H1 (cell line): Measurements from ENCODE around the gene MSI2. TPM values are rescaled to one million over a fixed set of nuclear protein-coding genes. Genes with fewer than 3 reads are reported as not detected.
A peak's percentile ranks its signal among the peaks of the same experiment; 100 is the strongest.

Source experiments
- CTCF ChIA-PET: fragments of 300-600 bp; sonication (Branson Sonifier 250); formaldehyde crosslinking; loops from one replicate; lab custom pipeline; 2021; ENCODE audit not compliant: partially characterized antibody; lab: Charles Lee
- POLR2A ChIA-PET: fragments of 300-600 bp; sonication (Branson Sonifier 250); formaldehyde crosslinking; loops from one replicate; lab custom pipeline; 2021; ENCODE audit warnings: inconsistent platforms; ENCODE audit not compliant: partially characterized antibody; lab: Charles Lee
- DNase-seq, 2 experiments: peaks; one replicate each; pipeline versions ENCODE4 v3.0.0 to v3.0.0-alpha.2; 2010 to 2022; ENCODE audit warnings: low spot score in 2 of 2, low read depth in 1 of 2, mixed read lengths in 1 of 2
- FAIRE-seq: peaks from 2 replicates; lab custom pipeline; 2011; peaks lifted over from hg19 to GRCh38; lab: Jason Lieb, UNC
- H2AFZ ChIP-seq: 2 replicates; pipeline ENCODE4 v1.8.1; 2012; ENCODE audit warnings: low read length, inconsistent platforms
- H2AK5ac ChIP-seq: 2 replicates; pipeline ENCODE4 v1.6.1; 2013; ENCODE audit warnings: low read depth, low read length
- H2BK120ac ChIP-seq: replicated peaks from 2 replicates; pipeline ENCODE3; 2013; ENCODE audit warnings: low read depth, low read length, inconsistent platforms
- H2BK12ac ChIP-seq: 2 replicates; pipeline ENCODE4 v1.6.1; 2013; ENCODE audit warnings: low read depth, low read length
- H2BK15ac ChIP-seq: 2 replicates; pipeline ENCODE4 v1.6.1; 2013; ENCODE audit warnings: low read length
- H2BK20ac ChIP-seq: 2 replicates; pipeline ENCODE4 v1.6.1; 2013; ENCODE audit warnings: low read length
- H2BK5ac ChIP-seq: 2 replicates; pipeline ENCODE4 v1.6.1; 2013; ENCODE audit warnings: low read depth, low read length
- H3K14ac ChIP-seq: 2 replicates; pipeline ENCODE4 v1.6.1; 2013; ENCODE audit warnings: inconsistent platforms; ENCODE audit not compliant: insufficient read length
- H3K18ac ChIP-seq: 2 replicates; pipeline ENCODE4 v1.6.1; 2013; ENCODE audit warnings: low read length; ENCODE audit errors: extremely low read depth
- H3K23ac ChIP-seq: 2 replicates; pipeline ENCODE4 v1.6.1; 2013; ENCODE audit warnings: inconsistent platforms; ENCODE audit not compliant: insufficient read length
- H3K23me2 ChIP-seq: 2 replicates; pipeline ENCODE4 v1.6.1; 2013; ENCODE audit warnings: low read depth, low read length
- H3K27ac ChIP-seq: 2 replicates; pipeline ENCODE4 v1.6.1; 2011; ENCODE audit warnings: low read depth, low read length, inconsistent platforms
- H3K27me3 ChIP-seq, 4 experiments: replicated peaks in 1 of 4; 1 replicate in 1 of 4; 2 replicates in 3 of 4; pipeline versions ENCODE4 v1.6.1 to v1.8.1; 2011 to 2013; ENCODE audit warnings: low read length in 3 of 4, mild to moderate bottlenecking in 3 of 4, inconsistent platforms in 2 of 4, mixed read lengths in 2 of 4, moderate library complexity in 1 of 4; ENCODE audit not compliant: control insufficient read depth in 3 of 4, insufficient read depth in 3 of 4; ENCODE audit errors: extremely low read depth in 1 of 4
- H3K36me3 ChIP-seq, 4 experiments: 2 replicates each; pipeline versions ENCODE4 v1.6.1 to v1.8.1; 2011 to 2013; ENCODE audit warnings: mild to moderate bottlenecking in 4 of 4, low read length in 3 of 4, moderate library complexity in 2 of 4, control low read depth in 1 of 4, inconsistent platforms in 1 of 4; ENCODE audit not compliant: insufficient read depth in 4 of 4, control insufficient read depth in 2 of 4
- H3K4ac ChIP-seq: replicated peaks from 2 replicates; pipeline ENCODE3; 2013; ENCODE audit warnings: low read length, low read depth, mixed read lengths, inconsistent platforms; ENCODE audit not compliant: insufficient read length
- H3K4me1 ChIP-seq, 4 experiments: replicated peaks in 1 of 4; 1 replicate in 1 of 4; 2 replicates in 3 of 4; pipeline versions ENCODE4 v1.6.1 to v1.8.1; 2011 to 2013; ENCODE audit warnings: low read length in 3 of 4, inconsistent platforms in 2 of 4, mixed read lengths in 1 of 4; ENCODE audit not compliant: insufficient read depth in 4 of 4, control insufficient read depth in 3 of 4
- H3K4me2 ChIP-seq, 2 experiments: 2 replicates each; pipeline versions ENCODE4 v1.6.1 to v1.8.1; 2011 to 2013; ENCODE audit warnings: low read depth in 2 of 2, low read length in 2 of 2, control low read depth in 1 of 2, inconsistent platforms in 1 of 2, mild to moderate bottlenecking in 1 of 2; ENCODE audit not compliant: insufficient read depth in 1 of 2
- H3K4me3 ChIP-seq, 4 experiments: fragments of 200-600, 300-600 bp in 1 of 4; sonication (generic), shearing (Covaris generic), sonication (Bioruptor Twin) in 1 of 4; 2 replicates each; pipeline versions ENCODE4 v1.5.1 to v1.8.1; 2011 to 2016; ENCODE audit warnings: low read length in 4 of 4, low read depth in 3 of 4, control low read depth in 2 of 4, inconsistent platforms in 2 of 4, mild to moderate bottlenecking in 2 of 4, mixed read lengths in 1 of 4, moderate library complexity in 1 of 4; ENCODE audit not compliant: insufficient read depth in 2 of 4; ENCODE audit errors: extremely low read depth in 1 of 4
- H3K56ac ChIP-seq: replicated peaks from 2 replicates; pipeline ENCODE3; 2013; ENCODE audit warnings: low read depth, mild to moderate bottlenecking, mixed read lengths, low read length, inconsistent platforms; ENCODE audit not compliant: insufficient read length
- H3K79me1 ChIP-seq: 2 replicates; pipeline ENCODE4 v1.6.1; 2013; ENCODE audit warnings: low read depth, low read length, control low read depth
- H3K79me2 ChIP-seq, 2 experiments: 2 replicates each; pipeline versions ENCODE4 v1.6.1 to v1.8.1; 2012 to 2013; ENCODE audit warnings: low read length in 2 of 2, mild to moderate bottlenecking in 2 of 2, inconsistent platforms in 1 of 2; ENCODE audit not compliant: insufficient read depth in 2 of 2, control insufficient read depth in 1 of 2
- H3K9ac ChIP-seq, 4 experiments: replicated peaks in 1 of 4; 1 replicate in 1 of 4; 2 replicates in 3 of 4; pipeline versions ENCODE4 v1.6.1 to v1.8.1; 2011 to 2013; ENCODE audit warnings: low read depth in 3 of 4, low read length in 3 of 4, control low read depth in 2 of 4, mild to moderate bottlenecking in 2 of 4, moderate library complexity in 2 of 4, inconsistent platforms in 1 of 4; ENCODE audit errors: extremely low read depth in 1 of 4
- H3K9me3 ChIP-seq, 2 experiments: 2 replicates each; pipeline versions ENCODE4 v1.6.1 to v1.8.1; 2012 to 2013; ENCODE audit warnings: mild to moderate bottlenecking in 2 of 2, moderate library complexity in 2 of 2, control low read depth in 1 of 2, inconsistent platforms in 1 of 2, low read depth in 1 of 2, low read length in 1 of 2, mixed read lengths in 1 of 2; ENCODE audit not compliant: insufficient read depth in 2 of 2
- H4K20me1 ChIP-seq, 2 experiments: replicated peaks in 1 of 2; 2 replicates each; pipeline versions ENCODE3 to v1.8.1; 2011 to 2013; ENCODE audit warnings: inconsistent platforms in 2 of 2, low read length in 2 of 2, mild to moderate bottlenecking in 1 of 2; ENCODE audit not compliant: insufficient read depth in 2 of 2, control insufficient read depth in 1 of 2
- H4K5ac ChIP-seq: 2 replicates; pipeline ENCODE4 v1.6.1; 2013; ENCODE audit warnings: low read length, low read depth, mixed read lengths, inconsistent platforms; ENCODE audit not compliant: insufficient read length
- H4K8ac ChIP-seq: 2 replicates; pipeline ENCODE4 v1.8.0; 2013; ENCODE audit warnings: mild to moderate bottlenecking, moderate library complexity, low read length, inconsistent platforms; ENCODE audit not compliant: insufficient read depth; ENCODE audit errors: extremely low read depth
- H4K91ac ChIP-seq: replicated peaks from 2 replicates; pipeline ENCODE3; 2013; ENCODE audit warnings: low read length, mixed read lengths, inconsistent platforms; ENCODE audit not compliant: insufficient read length
- BRCA1 ChIP-seq: IDR thresholded peaks from 2 replicates; pipeline ENCODE4 v1.6.1; 2012; ENCODE audit warnings: low read depth, low read length, improper control_type of control experiment
- EGR1 ChIP-seq: IDR thresholded peaks from 2 replicates; pipeline ENCODE4 v1.6.1; 2011; ENCODE audit warnings: low read depth, low read length, borderline replicate concordance
- EZH2 ChIP-seq: fragments of 200-600 bp; sonication (generic); IDR thresholded peaks from 2 replicates; pipeline ENCODE4 v1.7.1; 2012; ENCODE audit warnings: low read depth, mild to moderate bottlenecking, moderate library complexity, low read length, inconsistent platforms; ENCODE audit not compliant: severe bottlenecking
- FOSL1 ChIP-seq: IDR thresholded peaks from 2 replicates; pipeline ENCODE4 v1.6.1; 2011; ENCODE audit warnings: mild to moderate bottlenecking, low read depth, low read length, moderate library complexity; ENCODE audit not compliant: insufficient read depth
- KDM1A ChIP-seq: fragments of 200-600, 300-600 bp; sonication (generic); IDR thresholded peaks from 2 replicates; pipeline ENCODE4 v1.7.1; 2016; ENCODE audit warnings: mild to moderate bottlenecking, low read length, borderline replicate concordance
- MAFK ChIP-seq: IDR thresholded peaks from 2 replicates; pipeline ENCODE4 v1.6.1; 2012; ENCODE audit warnings: low read depth, mild to moderate bottlenecking, improper control_type of control experiment, low read length
- SAP30 ChIP-seq: fragments of 300-600 bp; sonication (generic); IDR thresholded peaks from 2 replicates; pipeline ENCODE4 v1.7.1; 2012; ENCODE audit warnings: low read length, moderate library complexity, mild to moderate bottlenecking, inconsistent platforms; ENCODE audit not compliant: insufficient read depth, insufficient replicate concordance
- TAF1 ChIP-seq: IDR thresholded peaks from 2 replicates; pipeline ENCODE4 v1.6.1; 2011; ENCODE audit warnings: mild to moderate bottlenecking, low read depth, low read length
- TBP ChIP-seq: IDR thresholded peaks from 2 replicates; pipeline ENCODE4 v1.6.1; 2011; ENCODE audit warnings: low read depth, low read length, improper control_type of control experiment
- WGBS, 2 experiments: shearing (Covaris generic) in 1 of 2; methylation state at CpG; one replicate each; pipeline versions ENCODE4 v1.1.6 to v1.1.7; 2013 to 2015; ENCODE audit warnings: low lambda C conversion rate in 2 of 2, mixed read lengths in 2 of 2, inconsistent platforms in 1 of 2, low coverage in 1 of 2, missing lambda C conversion rate in 1 of 2; ENCODE audit not compliant: insufficient replicate concordance in 2 of 2, insufficient coverage in 1 of 2, insufficient read length in 1 of 2; ENCODE audit errors: extremely low coverage in 1 of 2, missing lambda C conversion rate in 1 of 2; 5-methylcytosine and 5-hydroxymethylcytosine counted together
- polyA plus RNA-seq, 7 experiments: library from polyadenylated mRNA; depleted of rRNA in 3 of 7; stranded (reverse) in 5 of 7; unstranded in 2 of 7; fragments of >200 nt in 5 of 7; fragments of 200-250 nt in 2 of 7; gene quantifications; 1 replicate in 5 of 7; 2 replicates in 1 of 7; 4 replicates in 1 of 7; pipeline versions ENCODE4 v1.2.1 to v1.2.3, GENCODE V29; 2011 to 2013; ENCODE audit warnings: missing spikeins in 2 of 7, mixed read lengths in 2 of 7
- total RNA-seq: library from RNA; stranded (reverse); fragmentation: NEBNext Ultra II Directional; extraction: Animal tissue kit (Norgen Biotek cat#: 25700); gene quantifications from 2 replicates; pipeline ENCODE4 v1.2.1, GENCODE V29; 2021
- TF ChIP-seq, protein P1 (sequence below): IDR thresholded peaks from 2 replicates; pipeline ENCODE4 v1.6.1; 2011; ENCODE audit warnings: low read depth, mild to moderate bottlenecking, low read length; ENCODE audit not compliant: insufficient read depth

Gene MSI2
- total and polyA plus RNA-seq, 2 of the 8 experiments (the other 6 are each of a cell fraction or from before 2014, with no cell fraction given) = 36.7 to 80.6 TPM

DNA sequence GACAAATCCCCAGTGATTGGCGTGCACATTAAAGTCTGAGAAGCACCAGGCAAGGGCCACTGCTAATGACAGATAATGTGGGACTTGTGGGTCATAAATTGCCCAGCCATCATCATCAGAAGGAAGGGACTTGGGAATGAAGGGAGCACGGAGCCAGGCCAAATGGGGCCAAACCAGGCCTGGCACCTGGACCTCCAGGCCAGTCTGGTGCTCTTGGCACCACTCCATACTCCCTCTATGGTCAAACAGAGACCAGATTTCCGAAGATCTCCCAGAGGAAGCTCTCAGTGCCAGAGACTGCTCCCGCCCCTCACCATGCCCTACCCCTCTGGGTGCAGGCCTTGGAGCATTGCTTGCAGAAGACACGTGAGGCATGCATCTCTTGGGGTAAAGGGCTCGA is 346.6 kb downstream of the MSI2 start:
- FAIRE-seq = no peak
- 82% methylated on average over 5 of the region's 6 CpGs; no CpG with 5 or more reads in 1 of the 2 experiments for WGBS, 2 experiments

More for the DNA sequence above, 346.6 kb downstream of the MSI2 start:
- Histone ChIP-seq H2AFZ (no peak overlapping the region), H3K4me3 (no peak overlapping the region), H4K5ac (no peak overlapping the region), H3K27me3 (no peaks in the 10 kb centered on the region), H4K8ac (no peak overlapping the region), H3K23me2 (no peaks in the 10 kb centered on the region), H3K56ac (no peak overlapping the region), H3K9ac (no peak overlapping the region), H4K91ac (no peak overlapping the region), H3K36me3 (no peaks in the 10 kb centered on the region; a peak in 2 of 8 replicates), H3K4ac (no peak overlapping the region), H3K79me2 (no peaks in the 10 kb centered on the region), H3K79me1 (no peaks in the 10 kb centered on the region), H3K4me1 (peaks cover under 1 to 12% (median 7%) of the 10 kb centered on the region in 4 experiments), H2BK12ac (no peak overlapping the region), H2BK15ac (no peak overlapping the region), H3K9me3 (no peaks in the 10 kb centered on the region), H3K18ac (no peak overlapping the region), H3K27ac (no peak overlapping the region), H2BK20ac (no peak overlapping the region), H3K23ac (no peak overlapping the region), H3K14ac (no peak overlapping the region), H4K20me1 (peaks cover 0 to 2% of the 10 kb centered on the region in 2 experiments), H3K4me2 (no peak overlapping the region), H2AK5ac (no peak overlapping the region), H2BK120ac (no peak overlapping the region), H2BK5ac (peak overlapping the region; percentile 26; the same call in 1 of the 2 replicates)
- ChIA-PET CTCF (interaction anchor here (0.6 to 8.2 kb wide), 8 partner anchors 17 to 360 kb away, joined by 3 to 100 read pairs (median 4); no protein-coding TSS in a partner anchor), POLR2A (no interaction called here)
- DNase-seq = no peak
- TF ChIP-seq TAF1 (no peak), TBP (no peak), EZH2 (no peak), BRCA1 (no peak), FOSL1 (no peak), SAP30 (no peak), KDM1A (no peak), EGR1 (no peak), MAFK (no peak)
- TF ChIP-seq, protein P1, sequence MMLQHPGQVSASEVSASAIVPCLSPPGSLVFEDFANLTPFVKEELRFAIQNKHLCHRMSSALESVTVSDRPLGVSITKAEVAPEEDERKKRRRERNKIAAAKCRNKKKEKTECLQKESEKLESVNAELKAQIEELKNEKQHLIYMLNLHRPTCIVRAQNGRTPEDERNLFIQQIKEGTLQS = no peak
